Activated naive CD4-positive, alpha-beta T cell treated with Interleukin-2 at 50 U/mL for 16 hours (primary cell): ENCODE measurements around the gene INO80.
"Not testable (repeated sequence)": the region's sequence is repeated elsewhere in the genome, so short reads cannot be mapped to it uniquely, and the experiment has no call there.

ENCODE experiments used
- DNase-seq: peaks from one replicate; pipeline ENCODE4 v3.0.0-alpha.2; 2020

The INO80 gene, protein sequence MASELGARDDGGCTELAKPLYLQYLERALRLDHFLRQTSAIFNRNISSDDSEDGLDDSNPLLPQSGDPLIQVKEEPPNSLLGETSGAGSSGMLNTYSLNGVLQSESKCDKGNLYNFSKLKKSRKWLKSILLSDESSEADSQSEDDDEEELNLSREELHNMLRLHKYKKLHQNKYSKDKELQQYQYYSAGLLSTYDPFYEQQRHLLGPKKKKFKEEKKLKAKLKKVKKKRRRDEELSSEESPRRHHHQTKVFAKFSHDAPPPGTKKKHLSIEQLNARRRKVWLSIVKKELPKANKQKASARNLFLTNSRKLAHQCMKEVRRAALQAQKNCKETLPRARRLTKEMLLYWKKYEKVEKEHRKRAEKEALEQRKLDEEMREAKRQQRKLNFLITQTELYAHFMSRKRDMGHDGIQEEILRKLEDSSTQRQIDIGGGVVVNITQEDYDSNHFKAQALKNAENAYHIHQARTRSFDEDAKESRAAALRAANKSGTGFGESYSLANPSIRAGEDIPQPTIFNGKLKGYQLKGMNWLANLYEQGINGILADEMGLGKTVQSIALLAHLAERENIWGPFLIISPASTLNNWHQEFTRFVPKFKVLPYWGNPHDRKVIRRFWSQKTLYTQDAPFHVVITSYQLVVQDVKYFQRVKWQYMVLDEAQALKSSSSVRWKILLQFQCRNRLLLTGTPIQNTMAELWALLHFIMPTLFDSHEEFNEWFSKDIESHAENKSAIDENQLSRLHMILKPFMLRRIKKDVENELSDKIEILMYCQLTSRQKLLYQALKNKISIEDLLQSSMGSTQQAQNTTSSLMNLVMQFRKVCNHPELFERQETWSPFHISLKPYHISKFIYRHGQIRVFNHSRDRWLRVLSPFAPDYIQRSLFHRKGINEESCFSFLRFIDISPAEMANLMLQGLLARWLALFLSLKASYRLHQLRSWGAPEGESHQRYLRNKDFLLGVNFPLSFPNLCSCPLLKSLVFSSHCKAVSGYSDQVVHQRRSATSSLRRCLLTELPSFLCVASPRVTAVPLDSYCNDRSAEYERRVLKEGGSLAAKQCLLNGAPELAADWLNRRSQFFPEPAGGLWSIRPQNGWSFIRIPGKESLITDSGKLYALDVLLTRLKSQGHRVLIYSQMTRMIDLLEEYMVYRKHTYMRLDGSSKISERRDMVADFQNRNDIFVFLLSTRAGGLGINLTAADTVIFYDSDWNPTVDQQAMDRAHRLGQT (N-terminal part only)

DNA sequence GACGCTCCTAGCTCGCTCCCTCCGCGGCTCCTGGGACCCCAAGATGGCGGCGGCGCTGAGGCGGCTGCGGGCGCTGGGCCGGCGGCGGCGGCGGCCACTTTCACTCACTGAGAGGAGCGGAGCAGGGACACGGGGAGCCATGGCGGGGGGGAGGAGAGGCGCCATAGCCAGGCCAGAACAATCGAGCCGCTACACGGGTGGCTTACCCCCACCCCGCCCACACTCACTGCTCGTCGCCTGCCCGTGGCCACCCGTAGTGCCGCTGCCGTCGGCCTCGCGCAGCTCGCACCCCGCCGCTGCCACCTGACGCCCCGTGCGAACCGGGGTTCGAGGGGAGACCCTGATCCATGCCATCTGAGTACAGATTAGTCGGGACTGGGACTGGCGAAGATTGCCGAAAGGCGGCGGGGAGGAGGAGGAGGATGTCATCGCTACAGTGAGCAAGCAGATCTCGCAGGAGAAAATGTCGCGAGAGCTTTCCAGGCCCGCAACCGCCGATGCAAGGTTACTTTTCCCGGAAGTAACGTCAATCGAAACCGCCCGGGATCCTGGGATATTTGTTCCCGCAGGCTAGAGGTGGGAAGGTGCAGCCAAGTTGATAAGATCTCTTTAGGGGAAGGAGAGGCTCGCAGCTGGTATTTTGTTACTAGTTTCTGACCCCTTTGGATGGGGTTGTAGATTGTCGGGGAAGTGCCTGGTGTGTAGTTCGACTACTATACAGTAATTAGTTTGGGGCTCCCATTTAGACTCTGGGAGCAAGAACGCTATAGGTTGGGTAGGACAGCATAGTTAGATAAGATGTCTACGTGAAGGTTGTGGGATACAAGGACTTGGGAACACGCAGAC, at the start of gene INO80:
Gene INO80, minus strand, starts transcription at position 165 of the 846 bp plus-strand sequence. CDS start 19,970 bp downstream, outside the sequence.
- peak; percentile 95 for DNase-seq

GRCh38 chr15:41161736-41162135, 45.7 kb upstream of the INO80 start:
- no peak for DNase-seq

GRCh38 chr15:41161336-41161735, 45.3 kb upstream of the INO80 start:
- no peak for DNase-seq

DNA sequence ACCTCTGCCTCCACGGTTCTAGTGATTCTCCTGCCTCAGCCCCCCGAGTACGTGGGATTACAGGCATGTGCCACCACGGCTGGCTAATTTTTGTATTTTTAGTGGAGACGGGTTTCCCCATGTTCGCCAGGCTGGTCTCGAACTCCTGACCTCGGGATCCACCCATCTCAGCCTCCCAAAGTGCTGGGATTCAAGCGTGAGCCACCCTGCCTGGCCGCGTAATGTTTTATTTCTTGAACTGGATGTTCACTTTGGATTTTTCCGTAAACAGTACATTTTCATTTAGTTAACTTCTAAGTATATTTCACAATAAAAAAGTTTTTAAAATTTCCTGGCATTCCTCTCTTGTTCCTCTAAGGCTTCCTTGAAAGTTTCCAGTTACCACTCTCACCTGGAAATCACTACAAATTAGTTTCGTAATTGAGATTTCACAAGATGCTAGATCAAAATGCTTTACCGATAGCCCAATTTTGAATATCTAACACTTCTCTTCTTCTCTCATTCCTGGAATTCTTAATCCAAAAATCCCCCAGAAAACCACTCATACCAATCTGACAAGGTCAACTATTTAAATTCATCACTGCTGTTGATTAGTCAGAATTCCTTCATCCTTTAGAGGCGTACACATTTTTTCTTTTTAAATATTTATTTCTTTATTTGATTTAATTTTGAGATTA, 44.7 kb upstream of the INO80 start:
- DNase-seq, result no peak

GRCh38 chr15:41154412-41154811, 38.3 kb upstream of the INO80 start:
- no peak for DNase-seq

DNA sequence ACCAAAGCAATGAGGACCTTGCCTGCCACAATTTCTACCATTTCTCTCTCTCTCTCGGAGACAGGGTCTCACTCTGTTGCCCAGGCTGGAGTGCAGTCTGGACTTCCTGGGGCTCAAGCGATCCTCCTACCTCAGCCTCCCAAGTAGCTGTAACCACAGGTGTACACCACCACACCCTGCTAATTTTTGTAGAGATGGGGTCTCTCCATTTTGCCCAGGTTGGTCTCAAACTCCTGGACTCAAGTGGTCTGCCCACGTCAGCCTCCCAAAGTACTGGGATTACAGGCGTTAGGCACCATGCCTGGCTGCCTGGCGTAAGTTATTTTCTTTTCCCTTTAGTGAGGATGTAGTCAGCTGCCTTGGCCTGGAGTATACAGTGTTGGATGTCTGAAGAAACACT, 37.7 kb upstream of the INO80 start:
- DNase-seq, result no peak

- no peak for DNase-seq
These were observed 35.4 kb upstream of the INO80 start for GRCh38 chr15:41151451-41152005.

DNA sequence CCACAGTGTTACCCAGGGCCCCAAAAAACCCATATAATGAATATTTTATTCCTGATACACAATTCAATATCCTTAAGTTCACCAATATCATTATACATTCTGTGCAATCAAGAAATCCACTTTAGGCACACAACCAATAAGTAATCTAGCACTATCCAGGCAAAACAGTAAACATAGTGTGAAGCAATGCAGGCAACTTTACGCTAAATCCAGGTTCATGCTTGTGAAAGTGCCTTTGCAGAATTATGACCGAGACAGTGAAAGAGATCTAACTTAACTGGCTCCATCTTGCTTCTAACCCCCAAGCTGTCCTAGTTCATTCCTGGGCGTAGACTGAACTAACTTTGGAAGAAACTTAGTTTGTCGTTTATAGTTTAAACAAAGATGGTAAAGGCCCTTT, 34.2 kb upstream of the INO80 start:
- no peak for DNase-seq

- DNase-seq, result no peak
These were observed 32.0 kb upstream of the INO80 start for GRCh38 chr15:41148065-41148464.

GRCh38 chr15:41139619-41140018, 23.5 kb upstream of the INO80 start:
- no peak for DNase-seq

DNA sequence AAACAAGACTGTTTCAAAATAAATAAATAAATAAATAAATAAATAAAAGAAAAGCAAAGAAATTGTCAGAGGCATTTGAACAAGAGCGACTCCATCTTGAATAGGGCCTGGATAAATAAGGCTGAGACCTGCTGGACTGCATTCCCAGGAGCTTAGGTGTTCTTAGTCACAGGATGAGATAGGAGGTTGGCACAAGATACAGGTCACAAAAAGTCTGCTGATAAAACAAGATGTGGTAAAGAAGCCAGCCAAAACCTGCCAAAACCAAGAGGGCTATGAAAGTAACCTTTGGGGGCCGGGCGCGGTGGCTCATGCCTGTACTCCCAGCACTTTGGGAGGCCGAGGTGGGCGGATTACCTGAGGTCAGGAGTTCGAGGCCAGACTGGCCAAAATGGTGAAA, 23.0 kb upstream of the INO80 start:
- not testable (repeated sequence) for DNase-seq

DNA sequence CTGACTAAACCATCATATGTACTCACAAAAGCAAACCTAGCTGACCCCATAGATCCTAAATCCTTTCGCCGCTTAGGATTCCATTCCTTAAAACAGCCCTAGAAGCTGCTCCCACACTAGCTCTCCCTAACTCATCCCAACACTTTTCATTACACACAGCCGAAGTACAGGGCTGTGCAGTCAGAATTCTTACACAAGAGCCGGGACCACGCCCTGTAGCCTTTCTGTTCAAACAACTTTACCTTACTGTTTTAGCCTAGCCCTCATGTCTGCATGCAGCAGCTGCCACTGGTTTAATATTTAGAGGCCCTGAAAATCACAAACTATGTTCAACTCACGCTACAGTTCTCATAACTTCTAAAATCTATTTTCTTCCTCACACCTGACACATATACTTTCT, 19.5 kb upstream of the INO80 start:
- not testable (repeated sequence) for DNase-seq

DNA sequence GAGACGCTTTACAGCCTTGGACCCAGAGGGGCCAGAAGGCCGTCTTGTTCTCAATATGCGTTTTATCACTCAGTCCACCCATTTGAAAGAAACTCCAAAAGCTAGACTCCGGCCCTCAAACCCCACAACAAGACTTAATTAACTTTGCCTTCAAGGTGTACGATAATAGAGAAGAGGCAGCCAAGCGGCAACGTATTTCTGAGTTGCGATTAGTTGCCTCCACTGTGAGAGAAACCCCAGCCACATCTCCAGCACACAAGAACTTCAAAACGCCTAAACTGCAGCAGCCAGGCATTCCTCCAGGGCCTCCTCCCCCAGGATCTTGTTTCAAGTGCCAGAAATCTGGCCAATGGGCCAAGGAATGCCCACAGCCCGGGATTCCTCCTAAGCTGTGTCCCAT, 17.4 kb upstream of the INO80 start:
- no peak for DNase-seq

- DNase-seq, result not testable (repeated sequence)
These were observed 16.0 kb upstream of the INO80 start for GRCh38 chr15:41132094-41132493.

DNA sequence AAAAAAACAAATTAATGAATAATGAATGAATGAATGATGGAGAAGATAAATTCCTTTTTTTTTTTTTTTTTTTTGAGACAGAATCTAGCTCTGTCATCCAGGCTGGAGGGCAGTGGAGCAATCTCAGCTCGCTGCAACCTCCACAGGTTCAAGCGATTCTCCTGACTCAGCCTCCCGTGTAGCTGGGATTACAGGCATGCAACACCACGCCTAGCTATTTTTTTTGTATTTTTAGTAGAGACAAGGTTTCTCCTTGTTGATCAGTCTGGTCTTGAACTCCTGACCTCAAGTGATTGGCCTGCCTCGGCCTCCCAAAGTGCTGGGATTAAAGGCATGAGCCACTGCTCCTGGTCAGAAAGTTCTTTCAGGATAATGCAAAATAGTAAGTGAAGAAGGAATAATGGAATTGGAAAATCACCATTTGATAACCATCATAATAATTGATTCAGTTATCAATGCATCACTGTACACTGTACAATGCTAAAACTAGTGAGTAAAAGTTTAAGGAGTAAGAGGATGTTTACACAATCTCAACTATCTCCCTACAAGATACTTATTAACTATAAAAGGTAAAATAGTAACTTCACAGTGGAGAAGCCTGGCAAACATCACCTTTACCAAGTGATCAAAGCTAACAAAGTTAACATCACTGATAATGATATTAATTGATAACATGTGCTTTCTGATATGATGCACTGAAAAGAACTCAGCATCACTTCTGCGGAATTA, 12.3 kb upstream of the INO80 start:
- DNase-seq, result no peak

DNA sequence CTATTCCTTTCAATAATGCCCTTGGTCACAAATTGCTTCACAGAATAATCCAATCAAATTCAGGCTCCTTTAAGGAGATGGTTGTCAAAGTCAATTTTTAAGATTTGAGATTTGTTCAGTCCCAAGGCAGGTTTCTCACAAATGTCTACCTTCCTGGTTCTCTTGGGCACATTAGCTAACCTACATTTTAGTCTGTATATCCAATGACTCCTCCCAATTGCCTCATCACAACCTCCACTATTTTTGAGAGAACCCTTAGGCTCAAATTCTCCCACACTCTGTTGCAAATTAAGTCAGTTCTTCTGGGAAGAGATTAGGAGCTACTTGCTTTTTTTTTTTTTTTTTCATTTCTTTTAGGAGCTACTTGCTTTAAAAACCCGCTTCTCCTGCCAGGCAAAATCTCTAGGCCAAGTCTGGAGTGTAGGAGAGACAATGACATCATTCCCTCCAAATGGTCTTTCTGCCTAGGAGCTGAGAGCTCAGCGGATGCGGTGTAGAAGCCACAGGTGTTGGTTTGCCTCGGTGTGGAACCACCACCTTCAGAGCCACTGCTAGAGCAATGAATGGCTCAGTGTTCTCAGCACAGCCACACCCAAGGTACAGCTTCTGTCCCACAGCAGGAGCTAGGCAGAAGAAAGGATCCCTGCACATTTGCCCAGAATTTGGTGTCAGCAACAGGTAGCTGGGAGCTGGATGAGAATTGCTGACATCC, 10.0 kb upstream of the INO80 start:
- DNase-seq, result no peak

DNA sequence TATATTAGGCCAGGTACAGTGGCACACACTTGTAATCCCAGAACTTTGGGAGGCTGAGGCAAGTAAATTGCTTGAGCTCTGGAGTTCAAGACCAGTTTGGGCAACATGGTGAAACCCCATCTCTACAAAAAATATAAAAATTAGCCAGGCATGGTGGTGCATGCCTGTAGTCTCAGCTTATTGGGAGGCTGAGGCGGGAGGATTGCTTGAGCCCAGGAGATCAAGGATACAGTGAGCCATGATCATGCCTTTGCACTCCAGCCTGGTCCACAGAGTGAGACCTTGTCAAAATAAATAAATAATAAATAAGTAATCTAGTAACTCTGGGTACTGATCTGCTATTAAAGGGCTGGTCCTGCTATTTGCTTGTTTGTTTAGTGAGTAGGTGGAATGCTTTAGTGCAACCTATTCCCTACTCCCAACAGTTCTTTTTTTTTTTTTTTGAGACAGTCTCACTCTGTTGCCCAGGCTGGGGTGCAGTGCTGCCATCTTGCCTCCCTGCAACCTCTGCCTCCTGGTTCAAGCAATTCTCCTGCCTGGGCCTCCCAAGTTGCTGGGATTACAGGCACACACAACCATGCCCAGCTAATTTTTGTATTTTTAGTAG, 9.1 kb upstream of the INO80 start:
- no peak for DNase-seq

- DNase-seq, result no peak
These were observed 8.0 kb upstream of the INO80 start for GRCh38 chr15:41124058-41124457.

DNA sequence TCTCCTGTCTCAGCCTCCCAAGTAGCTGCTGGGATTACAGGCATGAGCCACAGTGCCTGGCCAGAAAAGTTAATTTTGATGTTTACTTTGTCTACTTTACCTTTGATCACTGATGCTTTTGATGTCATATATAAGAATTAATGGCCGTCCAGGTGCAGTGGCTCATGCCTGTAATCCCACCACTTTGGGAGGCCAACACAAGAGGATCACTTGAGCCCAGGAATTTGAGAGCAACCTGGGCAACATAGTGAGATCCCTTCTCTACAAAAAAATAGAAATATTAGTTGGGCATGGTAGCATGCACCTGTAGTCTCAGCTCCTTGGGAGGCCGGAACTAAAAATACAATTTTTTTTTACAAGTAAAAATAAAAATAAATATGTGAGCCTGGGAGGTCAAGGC, 6.8 kb upstream of the INO80 start:
- no peak for DNase-seq

- no peak for DNase-seq
These were observed 5.9 kb upstream of the INO80 start for GRCh38 chr15:41121951-41122350.
